B cell (primary cell): ENCODE results near the gene NUFIP1. TPM values are rescaled to one million over a fixed set of nuclear protein-coding genes. Genes with fewer than 3 reads are reported as not detected.

Source experiments
- ATAC-seq: fragments of 200-7000 bp; cut with Tn5 transposase; one replicate; pipeline ENCODE4 v1.10.0; 2021; ENCODE audit warnings: low read depth, mild to moderate bottlenecking, moderate number of reproducible peaks, moderate library complexity
- CTCF ChIA-PET: fragments of 350-600 bp; sonication (Branson Sonifier 250); formaldehyde crosslinking; loops from one replicate; lab custom pipeline; 2021; ENCODE audit warnings: antibody characterized with exemption, inconsistent platforms; lab: Charles Lee
- POLR2A ChIA-PET: fragments of 350-600 bp; sonication (Branson Sonifier 250); formaldehyde crosslinking; loops from one replicate; lab custom pipeline; 2021; ENCODE audit warnings: antibody characterized with exemption; lab: Charles Lee
- DNase-seq: peaks from one replicate; pipeline ENCODE4 v3.0.0; 2013
- H2AFZ ChIP-seq: 2 replicates; pipeline ENCODE4 v1.6.1; 2012; ENCODE audit warnings: mild to moderate bottlenecking, low read depth, low read length; ENCODE audit not compliant: insufficient read depth, poor library complexity, severe bottlenecking
- H3K27ac ChIP-seq, 2 donors: 1 replicate in 1 of 2; 2 replicates in 1 of 2; pipeline ENCODE4 v1.5.1; 2012 to 2013; ENCODE audit warnings: low read length in 2 of 2, mild to moderate bottlenecking in 2 of 2, moderate library complexity in 1 of 2
- H3K27me3 ChIP-seq, 4 experiments: fragments of 200-600 bp in 1 of 4; sonication (generic) in 1 of 4; replicated peaks in 1 of 4; 1 replicate in 2 of 4; 2 replicates in 2 of 4; pipeline versions ENCODE4 v1.6.1 to v1.7.0; 2013 to 2016; ENCODE audit warnings: low read length in 3 of 4, mild to moderate bottlenecking in 2 of 4, mixed read lengths in 1 of 4, moderate library complexity in 1 of 4; ENCODE audit not compliant: insufficient read depth in 4 of 4, control insufficient read depth in 3 of 4; ENCODE audit errors: control extremely low read depth in 1 of 4
- H3K36me3 ChIP-seq, 2 experiments: replicated peaks in 1 of 2; 1 replicate in 1 of 2; 2 replicates in 1 of 2; pipeline versions ENCODE4 v1.6.1 to v1.7.1; 2013; ENCODE audit warnings: low read length in 1 of 2; ENCODE audit not compliant: insufficient read depth in 2 of 2, control insufficient read depth in 1 of 2; ENCODE audit errors: control extremely low read depth in 1 of 2, extremely low read depth in 1 of 2
- H3K4me1 ChIP-seq, 2 donors: fragments of 200-600 bp in 1 of 2; sonication (generic) in 1 of 2; 1 replicate in 1 of 2; 2 replicates in 1 of 2; pipeline versions ENCODE4 v1.5.1 to v1.6.1; 2013 to 2017; ENCODE audit warnings: low read length in 2 of 2; ENCODE audit not compliant: control insufficient read depth in 2 of 2, insufficient read depth in 2 of 2
- H3K4me2 ChIP-seq: replicated peaks from 2 replicates; pipeline ENCODE3; 2012; ENCODE audit warnings: mild to moderate bottlenecking, low read depth, low read length; ENCODE audit not compliant: poor library complexity, severe bottlenecking
- H3K4me3 ChIP-seq, 5 experiments: fragments of 200-600 bp in 1 of 5; sonication (generic) in 1 of 5; 1 replicate in 3 of 5; 2 replicates in 2 of 5; pipeline versions ENCODE4 v1.5.1 to v1.7.0; 2011 to 2016; ENCODE audit warnings: low read length in 4 of 5, mild to moderate bottlenecking in 4 of 5, low read depth in 2 of 5, control low read depth in 1 of 5, moderate library complexity in 1 of 5; ENCODE audit not compliant: insufficient read depth in 1 of 5; ENCODE audit errors: control extremely low read depth in 1 of 5, extremely low read depth in 1 of 5
- H3K79me2 ChIP-seq: fragments of 200-600 bp; sonication (generic); one replicate; pipeline ENCODE4 v1.6.0; 2016; ENCODE audit warnings: low read length; ENCODE audit not compliant: control insufficient read depth, insufficient read depth
- H3K9ac ChIP-seq: fragments of 200-600 bp; sonication (generic); 2 replicates; pipeline ENCODE4 v1.6.1; 2017; ENCODE audit warnings: mild to moderate bottlenecking, low read length, moderate library complexity
- H3K9me3 ChIP-seq, 3 donors: one replicate each; pipeline versions ENCODE4 v1.6.1 to v1.7.1; 2013; ENCODE audit warnings: low read length in 2 of 3; ENCODE audit not compliant: control insufficient read depth in 2 of 3, insufficient read depth in 1 of 3; ENCODE audit errors: control extremely low read depth in 1 of 3
- H4K20me1 ChIP-seq: 2 replicates; pipeline ENCODE4 v1.6.0; 2012; ENCODE audit warnings: mild to moderate bottlenecking, low read length; ENCODE audit not compliant: insufficient read depth, control insufficient read depth, poor library complexity, severe bottlenecking
- H3K27ac Mint-ChIP-seq: one replicate; pipeline ENCODE4 v1.8.0; 2021; ENCODE audit warnings: mixed read lengths
- H3K27me3 Mint-ChIP-seq: one replicate; pipeline ENCODE4 v1.8.0; 2021; ENCODE audit warnings: mixed read lengths
- H3K4me1 Mint-ChIP-seq: one replicate; pipeline ENCODE4 v1.8.0; 2021; ENCODE audit warnings: mixed read lengths
- H3K4me3 Mint-ChIP-seq: one replicate; pipeline ENCODE4 v1.8.0; 2021; ENCODE audit warnings: mixed read lengths
- H3K9me3 Mint-ChIP-seq: one replicate; pipeline ENCODE4 v1.8.0; 2022; ENCODE audit warnings: mixed read lengths; ENCODE audit not compliant: insufficient read depth
- EZH2 ChIP-seq: IDR thresholded peaks from 2 replicates; pipeline ENCODE4 v1.6.1; 2012; ENCODE audit warnings: borderline replicate concordance, low read depth, mild to moderate bottlenecking, moderate library complexity, low read length; ENCODE audit not compliant: insufficient read depth, poor library complexity, severe bottlenecking
- WGBS: methylation state at CpG from one replicate; pipeline ENCODE4 v1.1.5; 2013; ENCODE audit warnings: missing lambda C conversion rate; ENCODE audit not compliant: insufficient coverage; 5-methylcytosine and 5-hydroxymethylcytosine counted together
- intact Hi-C: fragments of 100-400 bp; cut with micrococcal nuclease; formaldehyde crosslinking; loops from one replicate; pipeline ENCODE4 v1.10.0; 2022
- polyA plus RNA-seq: library from polyadenylated mRNA; depleted of rRNA; stranded (reverse); fragments of >200 nt; gene quantifications from 2 replicates; pipeline ENCODE4 v1.2.3, GENCODE V29; 2012
- total RNA-seq, 2 donors: library from RNA; stranded (reverse); fragments of 120-200 nt in 1 of 2; gene quantifications; 1 replicate in 1 of 2; 2 replicates in 1 of 2; pipeline versions ENCODE4 v1.2.3 to v1.2.4, GENCODE V29; 2013 to 2022
- TF ChIP-seq, protein P1 (sequence below): fragments of 200-600 bp; IDR thresholded peaks from one replicate; pipeline ENCODE4 v1.8.0; 2022; ENCODE audit warnings: antibody characterized with exemption, mild to moderate bottlenecking

NUFIP1 gene
- total and polyA plus RNA-seq, 2 donors (not counting 1 experiment from before 2014, with no cell fraction given), result 2.2 to 4.7 TPM

DNA sequence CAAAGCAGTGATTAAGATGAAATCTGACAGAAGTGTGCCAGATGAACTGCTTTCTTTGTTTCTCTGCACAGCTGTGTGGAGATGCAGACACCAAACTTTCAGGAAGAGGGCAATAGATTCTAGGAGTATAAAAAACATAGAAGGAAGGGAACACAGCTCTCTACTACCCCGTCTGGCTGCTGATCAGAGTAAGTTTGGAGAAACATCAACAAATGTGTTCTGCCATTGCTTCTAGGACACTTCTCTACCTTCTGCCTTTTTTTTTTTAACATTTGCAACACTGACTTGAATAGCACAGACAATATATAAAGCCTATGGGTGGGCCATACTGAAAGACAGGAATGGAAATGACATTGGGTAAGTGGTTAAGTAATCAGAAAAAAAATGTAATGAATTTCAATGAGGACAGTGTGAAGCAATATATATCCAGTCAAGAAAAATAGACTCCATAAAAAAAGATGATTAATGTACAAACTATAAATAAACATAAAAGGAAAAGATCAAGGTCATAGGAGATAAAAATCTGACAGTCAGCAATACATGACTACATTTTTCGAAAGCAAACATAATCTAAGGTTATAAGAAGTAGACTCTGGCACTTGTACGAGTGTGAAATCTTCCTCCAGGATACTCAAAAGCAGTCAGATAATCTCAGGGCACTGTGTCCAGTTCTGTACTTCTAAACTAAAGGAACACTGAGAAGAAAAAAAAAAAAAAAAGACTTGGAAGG, 21.4 kb downstream of the NUFIP1 start:
- H3K79me2 ChIP-seq, result no peaks in the 10 kb centered on the region
- peaks cover 0 to 2% (median 0%) of the 10 kb centered on the region in 3 donors for H3K9me3 ChIP-seq
- DNase-seq, result no peak
- no peak overlapping the region for H3K4me2 ChIP-seq
- intact Hi-C loops, result no loop called here
- no CpG with 5 or more reads among the region's 3 CpGs for WGBS
- no peak for TF ChIP-seq EZH2
- TF ChIP-seq, protein P1, sequence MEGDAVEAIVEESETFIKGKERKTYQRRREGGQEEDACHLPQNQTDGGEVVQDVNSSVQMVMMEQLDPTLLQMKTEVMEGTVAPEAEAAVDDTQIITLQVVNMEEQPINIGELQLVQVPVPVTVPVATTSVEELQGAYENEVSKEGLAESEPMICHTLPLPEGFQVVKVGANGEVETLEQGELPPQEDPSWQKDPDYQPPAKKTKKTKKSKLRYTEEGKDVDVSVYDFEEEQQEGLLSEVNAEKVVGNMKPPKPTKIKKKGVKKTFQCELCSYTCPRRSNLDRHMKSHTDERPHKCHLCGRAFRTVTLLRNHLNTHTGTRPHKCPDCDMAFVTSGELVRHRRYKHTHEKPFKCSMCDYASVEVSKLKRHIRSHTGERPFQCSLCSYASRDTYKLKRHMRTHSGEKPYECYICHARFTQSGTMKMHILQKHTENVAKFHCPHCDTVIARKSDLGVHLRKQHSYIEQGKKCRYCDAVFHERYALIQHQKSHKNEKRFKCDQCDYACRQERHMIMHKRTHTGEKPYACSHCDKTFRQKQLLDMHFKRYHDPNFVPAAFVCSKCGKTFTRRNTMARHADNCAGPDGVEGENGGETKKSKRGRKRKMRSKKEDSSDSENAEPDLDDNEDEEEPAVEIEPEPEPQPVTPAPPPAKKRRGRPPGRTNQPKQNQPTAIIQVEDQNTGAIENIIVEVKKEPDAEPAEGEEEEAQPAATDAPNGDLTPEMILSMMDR, result no peak
- ATAC-seq, result no peak
- no peak overlapping the region for H3K4me3 ChIP-seq
- POLR2A ChIA-PET, result no interaction called here
- CTCF ChIA-PET, result interaction anchor here (0.6 to 11.8 kb wide), 4 partner anchors 244 to 484 kb away, joined by 3 to 156 read pairs (median 4); no protein-coding TSS in a partner anchor
- Mint-ChIP-seq H3K27ac (no peak overlapping the region), H3K27me3 (no peaks in the 10 kb centered on the region), H3K9me3 (no peaks in the 10 kb centered on the region), H3K4me1 (no peaks in the 10 kb centered on the region), H3K4me3 (no peak overlapping the region)
- H3K27ac ChIP-seq, result no peak overlapping the region
- H2AFZ ChIP-seq, result no peak overlapping the region
- H3K4me1 ChIP-seq, result no peaks in the 10 kb centered on the region
- peaks cover 0 to 22% of the 10 kb centered on the region in 2 experiments for H3K36me3 ChIP-seq
- H3K27me3 ChIP-seq, result no peaks in the 10 kb centered on the region
- no peaks in the 10 kb centered on the region for H4K20me1 ChIP-seq
- H3K9ac ChIP-seq, result no peak overlapping the region

DNA sequence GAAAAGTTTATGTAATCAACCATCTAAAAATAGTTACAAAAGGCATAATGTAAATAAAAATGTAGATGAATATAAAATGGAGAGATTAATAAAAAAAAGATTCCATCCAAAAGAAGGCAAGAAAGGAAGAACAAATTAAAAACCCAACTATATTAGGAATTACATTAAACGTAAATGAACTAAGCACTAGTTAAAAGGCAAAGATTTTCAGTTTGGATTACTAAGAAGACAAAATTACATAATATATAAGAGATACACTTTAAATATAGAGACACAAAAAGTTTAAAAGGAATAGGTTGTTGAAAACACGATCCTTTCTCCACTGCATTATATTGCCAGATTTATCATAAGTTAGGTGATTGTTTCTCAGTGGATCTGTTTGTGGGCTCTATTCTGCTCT, 27.3 kb downstream of the NUFIP1 start:
- WGBS, result no CpG with 5 or more reads among the region's 2 CpGs
- intact Hi-C loops, result no loop called here
- POLR2A ChIA-PET, result no interaction called here

More for the DNA sequence above, 27.3 kb downstream of the NUFIP1 start:
- no peak overlapping the region for H2AFZ ChIP-seq
- H3K27me3 Mint-ChIP-seq, result no peaks in the 10 kb centered on the region
- no peak overlapping the region for H3K27ac ChIP-seq
- no peak overlapping the region for H3K4me3 ChIP-seq
- no peaks in the 10 kb centered on the region for H3K4me1 Mint-ChIP-seq
- DNase-seq (no peak), ATAC-seq (no peak)
- no peak for TF ChIP-seq EZH2
- TF ChIP-seq, protein P1, result no peak
- peaks cover 8% of the 10 kb centered on the region for H3K9me3 Mint-ChIP-seq
- H3K9ac ChIP-seq, result no peak overlapping the region
- H3K4me1 ChIP-seq, result no peaks in the 10 kb centered on the region
- H3K4me2 ChIP-seq, result no peak overlapping the region
- H3K9me3 ChIP-seq, result peaks cover 2 to 9% (median 3%) of the 10 kb centered on the region in 3 donors
- H3K79me2 ChIP-seq, result no peaks in the 10 kb centered on the region
- no peak overlapping the region for H3K4me3 Mint-ChIP-seq
- CTCF ChIA-PET, result no interaction called here
- H3K27me3 ChIP-seq, result no peaks in the 10 kb centered on the region
- no peak overlapping the region for H3K27ac Mint-ChIP-seq
- peaks cover 1 to 37% of the 10 kb centered on the region in 2 experiments for H3K36me3 ChIP-seq
- H4K20me1 ChIP-seq, result no peaks in the 10 kb centered on the region
